H9 (cell line): ENCODE results near the gene VAV2. TPM values are rescaled to one million over a fixed set of nuclear protein-coding genes. Genes with fewer than 3 reads are reported as not detected.
A peak's percentile ranks its signal among the peaks of the same experiment; 100 is the strongest.

ENCODE experiments used
- DNase-seq: peaks from one replicate; pipeline ENCODE4 v3.0.0-alpha.2; 2017
- H2AFZ ChIP-seq: one replicate; pipeline ENCODE4 v1.6.1; 2013; ENCODE audit warnings: mild to moderate bottlenecking, low read length, control low read depth, moderate library complexity
- H2AK5ac ChIP-seq: 2 replicates; pipeline ENCODE4 v1.6.1; 2013; ENCODE audit warnings: low read length, control low read depth, mixed read lengths; ENCODE audit not compliant: insufficient read length
- H2BK120ac ChIP-seq: one replicate; pipeline ENCODE4 v1.6.1; 2013; ENCODE audit warnings: low read depth, mild to moderate bottlenecking, low read length, control low read depth, inconsistent platforms; ENCODE audit not compliant: poor library complexity, severe bottlenecking
- H2BK12ac ChIP-seq: 2 replicates; pipeline ENCODE4 v1.6.1; 2013; ENCODE audit warnings: low read length, control low read depth, mixed read lengths, low read depth; ENCODE audit not compliant: insufficient read length
- H2BK15ac ChIP-seq: 2 replicates; pipeline ENCODE4 v1.6.1; 2013; ENCODE audit warnings: low read depth, low read length, control low read depth
- H2BK20ac ChIP-seq: one replicate; pipeline ENCODE4 v1.6.1; 2013; ENCODE audit warnings: low read depth, mild to moderate bottlenecking, low read length, control low read depth, inconsistent platforms; ENCODE audit not compliant: poor library complexity, severe bottlenecking
- H2BK5ac ChIP-seq: 2 replicates; pipeline ENCODE4 v1.6.1; 2013; ENCODE audit warnings: low read length, control low read depth, mixed read lengths; ENCODE audit not compliant: insufficient read length
- H3K14ac ChIP-seq: 2 replicates; pipeline ENCODE4 v1.6.1; 2013; ENCODE audit warnings: low read length, control low read depth; ENCODE audit not compliant: insufficient read depth
- H3K18ac ChIP-seq: 2 replicates; pipeline ENCODE4 v1.6.1; 2013; ENCODE audit warnings: low read depth, mild to moderate bottlenecking, mixed read lengths, low read length, control low read depth; ENCODE audit not compliant: insufficient read length
- H3K23ac ChIP-seq: 2 replicates; pipeline ENCODE4 v1.6.1; 2013; ENCODE audit warnings: low read length, control low read depth, mixed read lengths, low read depth; ENCODE audit not compliant: insufficient read length
- H3K23me2 ChIP-seq: 2 replicates; pipeline ENCODE4 v1.6.1; 2013; ENCODE audit warnings: low read depth, mild to moderate bottlenecking, mixed read lengths, low read length, control low read depth; ENCODE audit not compliant: insufficient read length, poor library complexity, severe bottlenecking
- H3K27ac ChIP-seq: 2 replicates; pipeline ENCODE4 v1.5.1; 2013; ENCODE audit warnings: low read length, control low read depth, mixed read lengths, low read depth; ENCODE audit not compliant: insufficient read length
- H3K27me3 ChIP-seq: 2 replicates; pipeline ENCODE4 v1.6.1; 2013; ENCODE audit warnings: low read length, control low read depth, inconsistent platforms; ENCODE audit not compliant: insufficient read depth
- H3K4ac ChIP-seq: 2 replicates; pipeline ENCODE4 v1.6.1; 2013; ENCODE audit warnings: low read depth, mild to moderate bottlenecking, control low read depth, inconsistent platforms, low read length, moderate library complexity
- H3K4me1 ChIP-seq: 2 replicates; pipeline ENCODE4 v1.6.1; 2013; ENCODE audit warnings: low read length, control low read depth, inconsistent platforms; ENCODE audit not compliant: insufficient read depth
- H3K4me2 ChIP-seq: 2 replicates; pipeline ENCODE4 v1.6.1; 2013; ENCODE audit warnings: low read length, control low read depth, mixed read lengths; ENCODE audit not compliant: insufficient read length, insufficient read depth
- H3K56ac ChIP-seq: 2 replicates; pipeline ENCODE4 v1.6.1; 2013; ENCODE audit warnings: low read depth, mild to moderate bottlenecking, mixed read lengths, low read length, control low read depth; ENCODE audit not compliant: insufficient read length
- H3K79me1 ChIP-seq: 2 replicates; pipeline ENCODE4 v1.6.1; 2013; ENCODE audit warnings: low read depth, mild to moderate bottlenecking, moderate library complexity, low read length, control low read depth, inconsistent platforms; ENCODE audit not compliant: insufficient read depth, poor library complexity, severe bottlenecking
- H3K79me2 ChIP-seq: 2 replicates; pipeline ENCODE4 v1.6.1; 2013; ENCODE audit warnings: low read length, control low read depth, inconsistent platforms; ENCODE audit not compliant: insufficient read depth
- H3K9ac ChIP-seq: 2 replicates; pipeline ENCODE4 v1.6.1; 2013; ENCODE audit warnings: low read length, control low read depth, mixed read lengths; ENCODE audit not compliant: insufficient read length; ENCODE audit errors: extremely low read depth
- H3K9me3 ChIP-seq: one replicate; pipeline ENCODE4 v1.6.1; 2013; ENCODE audit warnings: low read depth, low read length, inconsistent platforms; ENCODE audit not compliant: control insufficient read depth
- H3T11ph ChIP-seq: one replicate; pipeline ENCODE4 v1.6.1; 2013; ENCODE audit warnings: mild to moderate bottlenecking, low read length, control low read depth, inconsistent platforms
- H4K20me1 ChIP-seq: one replicate; pipeline ENCODE4 v1.6.1; 2013; ENCODE audit not compliant: control insufficient read depth, insufficient read length, insufficient read depth
- H4K5ac ChIP-seq: 2 replicates; pipeline ENCODE4 v1.6.1; 2013; ENCODE audit warnings: low read depth, mild to moderate bottlenecking, mixed read lengths, low read length, control low read depth; ENCODE audit not compliant: insufficient read length
- H4K8ac ChIP-seq: replicated peaks from 2 replicates; pipeline ENCODE4 v1.6.1; 2013; ENCODE audit warnings: low read length, control low read depth, mixed read lengths, low read depth; ENCODE audit not compliant: insufficient read length
- H4K91ac ChIP-seq: 2 replicates; pipeline ENCODE4 v1.6.1; 2013; ENCODE audit warnings: low read depth, mild to moderate bottlenecking, moderate library complexity, mixed read lengths, low read length, control low read depth; ENCODE audit not compliant: insufficient read length
- H3K27ac Mint-ChIP-seq, 3 experiments: 2 replicates in 2 of 3; 3 replicates in 1 of 3; pipeline ENCODE4 v1.8.0; 2020 to 2021; ENCODE audit warnings: mixed read lengths in 3 of 3, mild to moderate bottlenecking in 1 of 3, moderate library complexity in 1 of 3
- H3K27me3 Mint-ChIP-seq: 2 replicates; pipeline ENCODE4 v1.8.0; 2021; ENCODE audit warnings: low read depth, mild to moderate bottlenecking, moderate library complexity, mixed read lengths
- H3K36me3 Mint-ChIP-seq, 3 experiments: 2 replicates in 2 of 3; 3 replicates in 1 of 3; pipeline ENCODE4 v1.8.0; 2020 to 2021; ENCODE audit warnings: low read depth in 3 of 3, mixed read lengths in 3 of 3; ENCODE audit not compliant: insufficient read depth in 1 of 3
- H3K4me1 Mint-ChIP-seq, 2 experiments: 2 replicates each; pipeline ENCODE4 v1.8.0; 2020; ENCODE audit warnings: mixed read lengths in 2 of 2
- H3K4me3 Mint-ChIP-seq, 2 experiments: 2 replicates in 1 of 2; 3 replicates in 1 of 2; pipeline ENCODE4 v1.8.0; 2020 to 2021; ENCODE audit warnings: mild to moderate bottlenecking in 2 of 2, mixed read lengths in 2 of 2, moderate library complexity in 1 of 2
- H3K9me3 Mint-ChIP-seq, 2 experiments: 2 replicates in 1 of 2; 3 replicates in 1 of 2; pipeline ENCODE4 v1.8.0; 2020; ENCODE audit warnings: mild to moderate bottlenecking in 2 of 2, mixed read lengths in 2 of 2, moderate library complexity in 1 of 2
- WGBS: extraction: QIAGEN DNeasy Blood & Tissue Kit; methylation state at CpG from one replicate; pipeline ENCODE4 v1.1.7; 2013; ENCODE audit warnings: missing lambda C conversion rate, low lambda C conversion rate, mixed read lengths; ENCODE audit not compliant: insufficient read length; ENCODE audit errors: extremely low coverage; 5-methylcytosine and 5-hydroxymethylcytosine counted together
- total RNA-seq: library from RNA; stranded (reverse); gene quantifications from 2 replicates; pipeline ENCODE4 v1.2.1, GENCODE V29; 2021
- TF ChIP-seq, protein P1 (sequence below): fragments of 200-600 bp; sonication (generic); conservative IDR thresholded peaks from 3 replicates; pipeline ENCODE4 v1.8.0; 2021; ENCODE audit warnings: antibody characterized with exemption, mild to moderate bottlenecking

VAV2 gene
- total RNA-seq, 1 experiment from 2014 or later = 58.7 TPM

- Mint-ChIP-seq H3K9me3 (no peaks in the 10 kb centered on the region), H3K4me1 (no peaks in the 10 kb centered on the region), H3K27me3 (no peaks in the 10 kb centered on the region; the same call in 1 of the 2 replicates), H3K36me3 (peaks cover 36 to 78% (median 78%) of the 10 kb centered on the region in 3 experiments; a peak in 6 of 7 replicates), H3K4me3 (no peak overlapping the region), H3K27ac (peak overlapping the region in 1 of 3 experiments; percentile 73; a peak in 2 of 7 replicates)
- H3K23ac ChIP-seq = no peak overlapping the region
- H3K4me1 ChIP-seq = no peaks in the 10 kb centered on the region
- no peak overlapping the region for H2BK15ac ChIP-seq
- no peak overlapping the region for H2BK120ac ChIP-seq
- no peak overlapping the region for H4K8ac ChIP-seq
- no peak overlapping the region for H3K4me2 ChIP-seq
- H3K14ac ChIP-seq = no peak overlapping the region
- no peak overlapping the region for H3K9ac ChIP-seq
- H3K79me2 ChIP-seq = no peaks in the 10 kb centered on the region
- no peak overlapping the region for H4K91ac ChIP-seq
- no peaks in the 10 kb centered on the region for H3K27me3 ChIP-seq
- no CpG with 5 or more reads among the region's 28 CpGs for WGBS
- no peak overlapping the region for H3K18ac ChIP-seq
- no peak overlapping the region for H3K56ac ChIP-seq
- no peak overlapping the region for H2AK5ac ChIP-seq
- no peak overlapping the region for H2AFZ ChIP-seq
- H3K23me2 ChIP-seq = no peaks in the 10 kb centered on the region
- no peaks in the 10 kb centered on the region for H3K79me1 ChIP-seq
- H3K4ac ChIP-seq = no peak overlapping the region
- H3T11ph ChIP-seq = no peak overlapping the region
- H3K9me3 ChIP-seq = no peaks in the 10 kb centered on the region
- H4K5ac ChIP-seq = no peak overlapping the region
- no peak overlapping the region for H2BK5ac ChIP-seq
- DNase-seq = no peak
- H3K27ac ChIP-seq = no peak overlapping the region
- H2BK20ac ChIP-seq = no peak overlapping the region
- H4K20me1 ChIP-seq = no peaks in the 10 kb centered on the region
- no peak overlapping the region for H2BK12ac ChIP-seq
- TF ChIP-seq, protein P1, sequence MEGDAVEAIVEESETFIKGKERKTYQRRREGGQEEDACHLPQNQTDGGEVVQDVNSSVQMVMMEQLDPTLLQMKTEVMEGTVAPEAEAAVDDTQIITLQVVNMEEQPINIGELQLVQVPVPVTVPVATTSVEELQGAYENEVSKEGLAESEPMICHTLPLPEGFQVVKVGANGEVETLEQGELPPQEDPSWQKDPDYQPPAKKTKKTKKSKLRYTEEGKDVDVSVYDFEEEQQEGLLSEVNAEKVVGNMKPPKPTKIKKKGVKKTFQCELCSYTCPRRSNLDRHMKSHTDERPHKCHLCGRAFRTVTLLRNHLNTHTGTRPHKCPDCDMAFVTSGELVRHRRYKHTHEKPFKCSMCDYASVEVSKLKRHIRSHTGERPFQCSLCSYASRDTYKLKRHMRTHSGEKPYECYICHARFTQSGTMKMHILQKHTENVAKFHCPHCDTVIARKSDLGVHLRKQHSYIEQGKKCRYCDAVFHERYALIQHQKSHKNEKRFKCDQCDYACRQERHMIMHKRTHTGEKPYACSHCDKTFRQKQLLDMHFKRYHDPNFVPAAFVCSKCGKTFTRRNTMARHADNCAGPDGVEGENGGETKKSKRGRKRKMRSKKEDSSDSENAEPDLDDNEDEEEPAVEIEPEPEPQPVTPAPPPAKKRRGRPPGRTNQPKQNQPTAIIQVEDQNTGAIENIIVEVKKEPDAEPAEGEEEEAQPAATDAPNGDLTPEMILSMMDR = no peak
Measured at GRCh38 chr9:134035041-134036039, 43.2 kb upstream of the VAV2 start.
